Measurements from ENCODE around the gene LMLN. TPM values are rescaled to one million over a fixed set of nuclear protein-coding genes. Genes with fewer than 3 reads are reported as not detected.

The LMLN gene
- total RNA-seq, 2 donors from 2014 or later = 10.0 to 10.5 TPM

- Mint-ChIP-seq H3K27ac (no peak overlapping the region), H3K9me3 (no peaks in the 10 kb centered on the region), H3K4me1 (no peaks in the 10 kb centered on the region), H3K27me3 (ENCODE audit: insufficient read depth) (peaks cover 7% of the 10 kb centered on the region), H3K36me3 (ENCODE audit: low read depth) (no peaks in the 10 kb centered on the region), H3K4me3 (no peak overlapping the region)
- Histone ChIP-seq H3K36me3 (ENCODE audit: control insufficient read depth, insufficient read depth, low read length) (no peaks in the 10 kb centered on the region), H3K27ac (ENCODE audit: low read depth, low read length) (no peak overlapping the region), H3K9me3 (ENCODE audit: control insufficient read depth, low read length) (peaks cover 3% of the 10 kb centered on the region), H3K27me3 (ENCODE audit: control insufficient read depth, insufficient read depth, low read length, poor library complexity, severe bottlenecking) (no peaks in the 10 kb centered on the region), H3K9ac (ENCODE audit: extremely low read depth, low read length, poor library complexity, severe bottlenecking) (no peak overlapping the region), H3K4me1 (ENCODE audit: control insufficient read depth, insufficient read depth, low read length) (no peaks in the 10 kb centered on the region), H3K4me3 (ENCODE audit: low read length) (no peak overlapping the region)
- 62 to 83% methylated on average over 1 to 2 of the region's 2 CpGs for WGBS, 2 experiments (ENCODE audit: insufficient coverage in 1 of 2, insufficient read length in 1 of 2)
- DNase-seq = no peak
- no peak for TF ChIP-seq CTCF (conservative IDR thresholded peaks at IDR 0.05)
Measured at GRCh38 chr3:198067416-198067815, 107.4 kb downstream of the LMLN start.

- Histone ChIP-seq H3K27me3 (ENCODE audit: control insufficient read depth, insufficient read depth, low read length, poor library complexity, severe bottlenecking) (peaks cover 32% of the 10 kb centered on the region), H3K27ac (ENCODE audit: low read depth, low read length) (no peak overlapping the region), H3K9me3 (ENCODE audit: control insufficient read depth, low read length) (peaks cover 3% of the 10 kb centered on the region), H3K9ac (ENCODE audit: extremely low read depth, low read length, poor library complexity, severe bottlenecking) (no peak overlapping the region), H3K36me3 (ENCODE audit: control insufficient read depth, insufficient read depth, low read length) (no peaks in the 10 kb centered on the region), H3K4me3 (ENCODE audit: low read length) (no peak overlapping the region), H3K4me1 (ENCODE audit: control insufficient read depth, insufficient read depth, low read length) (no peaks in the 10 kb centered on the region)
- no peak for TF ChIP-seq CTCF (conservative IDR thresholded peaks at IDR 0.05)
- H3K36me3 Mint-ChIP-seq (ENCODE audit: low read depth) = no peaks in the 10 kb centered on the region
- no peak overlapping the region for H3K4me3 Mint-ChIP-seq
- H3K27me3 Mint-ChIP-seq (ENCODE audit: insufficient read depth) = peaks cover 30% of the 10 kb centered on the region
- no peaks in the 10 kb centered on the region for H3K4me1 Mint-ChIP-seq
- no peaks in the 10 kb centered on the region for H3K9me3 Mint-ChIP-seq
- no peak overlapping the region for H3K27ac Mint-ChIP-seq
- 90 to 98% methylated on average over 5 of the region's 5 CpGs for whole genome bisulfite sequencing, 2 experiments (ENCODE audit: insufficient coverage in 1 of 2, insufficient read length in 1 of 2)
- DNase-seq = no peak
Measured at GRCh38 chr3:198070871-198071270, 110.9 kb downstream of the LMLN start.

DNA sequence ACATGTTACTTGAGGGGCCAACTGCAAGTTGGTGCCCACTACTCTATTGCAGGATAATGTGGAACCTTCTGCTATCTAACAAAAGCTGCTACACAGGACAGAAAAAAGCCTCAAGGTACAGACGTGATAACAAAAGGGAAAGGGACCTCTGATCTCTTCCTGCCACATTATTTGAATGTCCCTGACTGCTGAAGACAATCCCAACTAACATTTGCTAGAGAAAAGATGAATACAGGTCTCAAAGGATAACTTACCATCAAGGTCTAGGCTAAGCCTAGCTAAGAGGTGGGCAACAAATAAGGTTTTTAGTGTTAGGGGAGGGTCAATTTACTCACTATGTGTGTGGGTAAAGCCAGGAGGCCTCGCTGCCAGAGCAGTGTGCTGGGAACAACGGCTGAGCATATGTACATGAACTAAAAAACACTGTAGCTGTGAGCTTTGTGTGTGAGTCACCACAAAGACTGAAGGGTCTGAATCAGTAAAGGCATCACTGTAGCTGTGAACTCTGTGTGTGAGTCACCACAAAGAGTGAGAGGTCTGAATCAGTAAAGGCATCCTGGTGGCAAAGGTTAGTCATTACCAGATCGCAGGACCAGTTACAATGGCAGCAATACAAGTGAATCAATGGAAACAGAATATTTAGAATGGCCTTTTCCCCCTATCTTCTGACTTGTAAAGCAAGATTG is 111.7 kb downstream of the LMLN start:
- H3K9ac ChIP-seq (ENCODE audit: extremely low read depth, low read length, poor library complexity, severe bottlenecking) = no peak overlapping the region
- peaks cover 38% of the 10 kb centered on the region for H3K27me3 Mint-ChIP-seq (ENCODE audit: insufficient read depth)
- no peaks in the 10 kb centered on the region for H3K36me3 ChIP-seq (ENCODE audit: control insufficient read depth, insufficient read depth, low read length)
- TF ChIP-seq CTCF (conservative IDR thresholded peaks at IDR 0.05) = peak; percentile 65
- peaks cover 40% of the 10 kb centered on the region for H3K27me3 ChIP-seq (ENCODE audit: control insufficient read depth, insufficient read depth, low read length, poor library complexity, severe bottlenecking)
- WGBS, 2 experiments (ENCODE audit: insufficient coverage in 1 of 2, insufficient read length in 1 of 2) = 41 to 54% methylated on average over 4 of the region's 4 CpGs
- H3K27ac ChIP-seq (ENCODE audit: low read depth, low read length) = no peak overlapping the region
- H3K4me1 ChIP-seq (ENCODE audit: control insufficient read depth, insufficient read depth, low read length) = no peaks in the 10 kb centered on the region
- H3K36me3 Mint-ChIP-seq (ENCODE audit: low read depth) = no peaks in the 10 kb centered on the region
- DNase-seq = peak; percentile 89
- H3K4me1 Mint-ChIP-seq = no peaks in the 10 kb centered on the region
- no peaks in the 10 kb centered on the region for H3K9me3 Mint-ChIP-seq
- no peak overlapping the region for H3K4me3 Mint-ChIP-seq
- H3K27ac Mint-ChIP-seq = peak overlapping the region; percentile 66
- H3K9me3 ChIP-seq (ENCODE audit: control insufficient read depth, low read length) = peaks cover 3% of the 10 kb centered on the region
- H3K4me3 ChIP-seq (ENCODE audit: low read length) = no peak overlapping the region

All from endodermal cell (in vitro differentiated cells).